Measurements from ENCODE around the gene CACNA1A. TPM values are rescaled to one million over a fixed set of nuclear protein-coding genes. Genes with fewer than 3 reads are reported as not detected.

Gene CACNA1A
- total RNA-seq, 2 experiments from 2014 or later = 0.30 to 0.45 TPM

DNA sequence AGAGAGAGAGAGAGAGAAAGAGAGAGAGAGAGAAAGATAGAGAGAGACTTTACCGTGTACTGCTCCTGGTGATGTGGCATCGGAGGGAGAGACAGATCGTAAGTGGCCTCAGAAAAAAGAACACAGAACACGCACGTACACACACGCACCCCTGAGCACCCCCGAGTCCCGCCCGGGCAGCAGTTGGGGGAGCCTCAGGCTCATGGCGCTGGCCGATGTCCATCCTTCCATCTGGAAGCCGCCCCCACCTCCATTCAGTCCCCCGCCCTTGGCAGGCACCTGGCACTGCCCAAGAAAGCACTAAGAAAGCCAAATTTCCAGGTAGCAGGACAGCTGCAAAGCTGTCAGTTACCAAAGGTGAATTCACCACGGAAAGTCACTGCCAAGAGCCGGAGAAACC, 239.1 kb downstream of the CACNA1A start:
- peaks cover 0 to 10% of the 10 kb centered on the region in 2 experiments for H3K9me3 ChIP-seq (ENCODE audit: control insufficient read depth in 1 of 2, insufficient read depth in 1 of 2, low read length in 2 of 2)
- Mint-ChIP-seq H3K9me3 (no peaks in the 10 kb centered on the region), H3K27ac (no peak overlapping the region), H3K36me3 (ENCODE audit: low read depth) (no peaks in the 10 kb centered on the region), H3K4me3 (no peak overlapping the region), H3K4me1 (ENCODE audit: low read depth) (no peaks in the 10 kb centered on the region), H3K27me3 (no peaks in the 10 kb centered on the region)
- intact Hi-C loops (cut with DNase I, micrococcal nuclease) = no loop called here
- H3K27ac ChIP-seq (ENCODE audit: low read depth in 1 of 2, low read length in 2 of 2) = no peak overlapping the region
- DNase-seq (no peak), ATAC-seq (ENCODE audit: poor library complexity) (no peak)
- no peak overlapping the region for H3K4me3 ChIP-seq (ENCODE audit: low read length)
- H3K4me1 ChIP-seq (ENCODE audit: insufficient read depth, low read length) = no peaks in the 10 kb centered on the region
- no peaks in the 10 kb centered on the region for H3K27me3 ChIP-seq (ENCODE audit: control insufficient read depth in 1 of 2, insufficient read depth in 2 of 2, low read length in 2 of 2)
- TF ChIP-seq, protein P1, sequence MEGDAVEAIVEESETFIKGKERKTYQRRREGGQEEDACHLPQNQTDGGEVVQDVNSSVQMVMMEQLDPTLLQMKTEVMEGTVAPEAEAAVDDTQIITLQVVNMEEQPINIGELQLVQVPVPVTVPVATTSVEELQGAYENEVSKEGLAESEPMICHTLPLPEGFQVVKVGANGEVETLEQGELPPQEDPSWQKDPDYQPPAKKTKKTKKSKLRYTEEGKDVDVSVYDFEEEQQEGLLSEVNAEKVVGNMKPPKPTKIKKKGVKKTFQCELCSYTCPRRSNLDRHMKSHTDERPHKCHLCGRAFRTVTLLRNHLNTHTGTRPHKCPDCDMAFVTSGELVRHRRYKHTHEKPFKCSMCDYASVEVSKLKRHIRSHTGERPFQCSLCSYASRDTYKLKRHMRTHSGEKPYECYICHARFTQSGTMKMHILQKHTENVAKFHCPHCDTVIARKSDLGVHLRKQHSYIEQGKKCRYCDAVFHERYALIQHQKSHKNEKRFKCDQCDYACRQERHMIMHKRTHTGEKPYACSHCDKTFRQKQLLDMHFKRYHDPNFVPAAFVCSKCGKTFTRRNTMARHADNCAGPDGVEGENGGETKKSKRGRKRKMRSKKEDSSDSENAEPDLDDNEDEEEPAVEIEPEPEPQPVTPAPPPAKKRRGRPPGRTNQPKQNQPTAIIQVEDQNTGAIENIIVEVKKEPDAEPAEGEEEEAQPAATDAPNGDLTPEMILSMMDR (IDR thresholded peaks at IDR 0.05) = no peak
- ChIA-PET CTCF (no interaction called here), POLR2A (no interaction called here)
- H3K36me3 ChIP-seq (ENCODE audit: insufficient read depth, low read length) = no peaks in the 10 kb centered on the region

DNA sequence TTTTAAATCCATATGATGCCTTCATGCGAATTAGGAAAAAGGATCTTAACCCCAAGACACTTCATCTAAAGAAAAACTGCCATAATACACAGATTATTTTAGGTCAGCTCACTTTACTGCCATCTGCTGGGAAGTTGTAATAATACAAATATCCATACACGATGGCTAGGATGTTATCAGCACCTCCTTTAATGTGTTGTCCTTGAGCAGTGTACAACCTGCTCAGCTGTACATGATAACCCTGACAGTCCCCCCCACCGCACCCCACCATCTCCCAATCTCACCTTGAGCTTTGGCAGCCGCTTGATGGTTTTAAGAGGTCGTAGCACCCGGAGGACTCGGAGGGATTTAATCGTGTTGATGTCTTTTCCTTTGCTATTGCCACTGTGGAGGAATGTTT, 243.8 kb downstream of the CACNA1A start:
- POLR2A ChIA-PET = interaction anchor here (0.6 to 1.4 kb wide), 8 partner anchors 67 to 158 kb away, joined by 3 to 15 read pairs (median 4); partner anchors contain the start of gene TRMT1
- Histone ChIP-seq H3K36me3 (ENCODE audit: insufficient read depth, low read length) (no peaks in the 10 kb centered on the region), H3K27ac (ENCODE audit: low read depth in 1 of 2, low read length in 2 of 2) (no peak overlapping the region), H3K4me3 (ENCODE audit: low read length) (no peak overlapping the region), H3K9me3 (ENCODE audit: control insufficient read depth in 1 of 2, insufficient read depth in 1 of 2, low read length in 2 of 2) (no peaks in the 10 kb centered on the region), H3K27me3 (ENCODE audit: control insufficient read depth in 1 of 2, insufficient read depth in 2 of 2, low read length in 2 of 2) (no peaks in the 10 kb centered on the region), H3K4me1 (ENCODE audit: insufficient read depth, low read length) (no peaks in the 10 kb centered on the region)
- CTCF ChIA-PET = interaction anchor here (0.6 to 2.5 kb wide), 9 partner anchors 67 to 1222 kb away, joined by 3 to 28 read pairs (median 3); partner anchors contain the start of genes IER2, NACC1 and STX10
- Mint-ChIP-seq H3K9me3 (no peaks in the 10 kb centered on the region), H3K36me3 (ENCODE audit: low read depth) (no peaks in the 10 kb centered on the region), H3K4me1 (ENCODE audit: low read depth) (no peaks in the 10 kb centered on the region), H3K4me3 (no peak overlapping the region), H3K27ac (no peak overlapping the region), H3K27me3 (peaks cover 17% of the 10 kb centered on the region)
- peak; percentile 64 for ATAC-seq (ENCODE audit: poor library complexity)
- intact Hi-C loops (cut with DNase I, micrococcal nuclease) = loop anchor here (1.0 to 5.0 kb wide), 6 partner anchors 50 to 284 kb away; partner anchors contain the start of genes IER2 (in 2 of the 2) and STX10 (in 2 of the 2)
- TF ChIP-seq, protein P1 (IDR thresholded peaks at IDR 0.05) = peak; percentile 64
- peak in 3 of 14 experiments; percentile 70 to 74 (median 71) for DNase-seq

DNA sequence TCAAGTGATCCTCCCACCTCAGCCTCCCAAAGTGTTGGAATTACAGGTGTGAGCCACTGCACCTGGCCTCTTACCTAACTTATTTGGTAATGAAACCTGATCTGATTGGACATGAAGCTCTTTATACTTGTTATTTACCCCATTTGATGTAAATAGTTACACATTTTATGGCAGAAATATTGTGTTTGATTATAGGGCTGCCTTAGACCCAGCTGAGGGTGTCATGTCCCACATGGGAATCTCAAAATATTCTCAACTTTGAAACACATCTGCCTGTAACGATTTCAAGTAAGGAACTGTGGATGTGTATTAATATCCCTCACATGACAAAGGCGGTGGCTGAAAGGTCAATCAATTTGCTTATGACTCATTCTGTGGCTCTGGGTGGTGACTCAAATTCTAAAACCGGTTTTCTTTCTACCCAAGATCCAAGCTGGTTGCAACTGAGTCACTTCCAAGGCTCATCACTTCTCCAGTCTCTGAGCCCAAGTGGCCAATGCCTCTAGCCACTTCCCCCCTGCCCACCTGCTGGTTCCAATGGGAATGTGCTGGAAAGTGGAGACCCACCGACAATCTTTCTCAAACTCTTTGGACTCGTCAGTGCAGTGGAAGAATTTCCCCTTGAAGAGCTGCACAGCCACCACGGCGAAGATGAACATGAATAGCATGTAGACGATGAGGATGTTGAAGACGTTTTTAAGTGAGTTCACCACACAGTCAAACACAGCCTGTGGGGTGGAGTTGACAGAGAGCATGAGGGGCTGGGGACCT, 245.2 kb downstream of the CACNA1A start:
- no peaks in the 10 kb centered on the region for H3K36me3 Mint-ChIP-seq (ENCODE audit: low read depth)
- no peak overlapping the region for H3K4me3 ChIP-seq (ENCODE audit: low read length)
- no peaks in the 10 kb centered on the region for H3K4me1 Mint-ChIP-seq (ENCODE audit: low read depth)
- no peak overlapping the region for H3K4me3 Mint-ChIP-seq
- H3K36me3 ChIP-seq (ENCODE audit: insufficient read depth, low read length) = no peaks in the 10 kb centered on the region
- intact Hi-C loops (cut with DNase I, micrococcal nuclease) = loop anchor here (5.0 kb wide), 2 partner anchors 49 to 109 kb away; partner anchors contain the start of genes IER2 (in 1 of the 2) and STX10 (in 1 of the 2)
- CTCF ChIA-PET = interaction anchor here (2.1 to 2.5 kb wide), 2 partner anchors 66 to 284 kb away, joined by 6 to 9 read pairs; no protein-coding TSS in a partner anchor
- H3K9me3 ChIP-seq (ENCODE audit: control insufficient read depth in 1 of 2, insufficient read depth in 1 of 2, low read length in 2 of 2) = no peaks in the 10 kb centered on the region
- ATAC-seq (ENCODE audit: poor library complexity) (no peak), DNase-seq (peak in 4 of 14 experiments; percentile 6 to 62 (median 38))
- no peak overlapping the region for H3K27ac Mint-ChIP-seq
- no peaks in the 10 kb centered on the region for H3K27me3 ChIP-seq (ENCODE audit: control insufficient read depth in 1 of 2, insufficient read depth in 2 of 2, low read length in 2 of 2)
- H3K9me3 Mint-ChIP-seq = no peaks in the 10 kb centered on the region
- H3K27me3 Mint-ChIP-seq = peaks cover 24% of the 10 kb centered on the region
- TF ChIP-seq, protein P1 (IDR thresholded peaks at IDR 0.05) = no peak
- H3K4me1 ChIP-seq (ENCODE audit: insufficient read depth, low read length) = no peaks in the 10 kb centered on the region
- no peak overlapping the region for H3K27ac ChIP-seq (ENCODE audit: low read depth in 1 of 2, low read length in 2 of 2)
- POLR2A ChIA-PET = no interaction called here
